GM23248 (cell line): ENCODE measurements around the gene PHF21B.

Source experiments
- EZH2 ChIP-seq: fragments of 200-600 bp; sonication (generic); IDR thresholded peaks from 2 replicates; pipeline ENCODE4 v1.6.1; 2018; ENCODE audit warnings: antibody characterized with exemption, mild to moderate bottlenecking; ENCODE audit not compliant: insufficient read depth, poor library complexity, severe bottlenecking
- EZH2phosphoT487 ChIP-seq: fragments of 200-600 bp; sonication (generic); IDR thresholded peaks from 2 replicates; pipeline ENCODE4 v1.6.1; 2018; ENCODE audit warnings: antibody characterized with exemption, moderate library complexity, mild to moderate bottlenecking, low read depth; ENCODE audit not compliant: insufficient read depth

DNA sequence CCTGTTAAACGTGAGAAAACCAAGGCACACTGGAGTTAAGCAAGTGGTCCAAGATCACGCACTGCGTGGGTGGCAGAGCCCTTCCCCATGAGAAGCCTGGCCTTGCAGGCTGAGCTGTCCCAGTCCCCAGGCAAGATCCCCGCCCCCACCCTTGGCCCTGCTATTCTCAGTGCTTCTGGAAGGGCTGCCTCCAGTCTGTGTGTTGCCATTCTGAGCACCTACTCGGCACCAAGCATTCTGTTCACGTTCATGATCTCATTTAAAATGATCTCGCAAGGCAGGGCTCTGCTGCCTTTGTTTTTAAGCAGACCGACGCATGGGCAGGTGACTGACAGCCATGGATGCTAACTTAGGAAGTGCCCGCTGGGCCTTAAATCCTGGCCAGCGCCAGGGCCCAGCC, 62.8 kb downstream of the PHF21B start:
- TF ChIP-seq EZH2 (no peak), EZH2phosphoT487 (no peak)
